GM19193 (cell line): ENCODE results near the gene ZNF598.

Experiments
- POLR2A ChIP-seq: IDR thresholded peaks from 4 replicates; pipeline ENCODE4 v1.6.1; 2011; ENCODE audit not compliant: insufficient read depth, insufficient read length; ENCODE audit errors: extremely low read depth

The ZNF598 gene

GRCh38 chr16:2044541-2044940, 34.9 kb upstream of the ZNF598 start:
- no peak for TF ChIP-seq POLR2A

GRCh38 chr16:2043667-2044451, 34.2 kb upstream of the ZNF598 start:
- no peak for TF ChIP-seq POLR2A

GRCh38 chr16:2042986-2043666, 33.5 kb upstream of the ZNF598 start:
- no peak for TF ChIP-seq POLR2A

GRCh38 chr16:2042171-2042985, 32.8 kb upstream of the ZNF598 start:
- no peak for TF ChIP-seq POLR2A

GRCh38 chr16:2040787-2041522, 31.3 kb upstream of the ZNF598 start:
- no peak for TF ChIP-seq POLR2A

GRCh38 chr16:2040041-2040786, 30.6 kb upstream of the ZNF598 start:
- TF ChIP-seq POLR2A = no peak

GRCh38 chr16:2039274-2040031, 29.8 kb upstream of the ZNF598 start:
- TF ChIP-seq POLR2A = no peak

- TF ChIP-seq POLR2A = no peak
Measured at GRCh38 chr16:2038382-2039231, 29.0 kb upstream of the ZNF598 start.

- TF ChIP-seq POLR2A = no peak
Measured at GRCh38 chr16:2037647-2038381, 28.2 kb upstream of the ZNF598 start.

- no peak for TF ChIP-seq POLR2A
Measured at GRCh38 chr16:2037115-2037514, 27.5 kb upstream of the ZNF598 start.

- no peak for TF ChIP-seq POLR2A
Measured at GRCh38 chr16:2036200-2036966, 26.8 kb upstream of the ZNF598 start.
